PC-3 (cell line): ENCODE data around the gene ACIN1.

Experiments used
- CTCF ChIP-seq: fragments of 300-600 bp; sonication (generic); conservative IDR thresholded peaks from 2 replicates; pipeline ENCODE4 v1.5.1; 2017; ENCODE audit warnings: antibody characterized with exemption, low read depth, mild to moderate bottlenecking, low read length
- EZH2 ChIP-seq: fragments of 300-600 bp; sonication (generic); IDR thresholded peaks from one replicate; pipeline ENCODE4 v1.6.1; 2017; ENCODE audit warnings: antibody characterized with exemption, mild to moderate bottlenecking, low read length; ENCODE audit not compliant: unreplicated experiment
- EZH2phosphoT487 ChIP-seq: fragments of 300-600 bp; sonication (generic); IDR thresholded peaks from 2 replicates; pipeline ENCODE4 v1.6.1; 2018; ENCODE audit warnings: mild to moderate bottlenecking, antibody characterized with exemption, low read length, borderline replicate concordance

GRCh38 chr14:23125011-23125410 is 30.1 kb upstream of the ACIN1 start:
- TF ChIP-seq CTCF (no peak), EZH2 (no peak), EZH2phosphoT487 (no peak)
